ENCODE data around the gene PAM16. TPM values are rescaled to one million over a fixed set of nuclear protein-coding genes. Genes with fewer than 3 reads are reported as not detected.
"Not testable (repeated sequence)": the region's sequence is repeated elsewhere in the genome, so short reads cannot be mapped to it uniquely, and the experiment has no call there.

Gene PAM16
- 58.1 and 62.8 TPM in 2 replicates for total RNA-seq

DNA sequence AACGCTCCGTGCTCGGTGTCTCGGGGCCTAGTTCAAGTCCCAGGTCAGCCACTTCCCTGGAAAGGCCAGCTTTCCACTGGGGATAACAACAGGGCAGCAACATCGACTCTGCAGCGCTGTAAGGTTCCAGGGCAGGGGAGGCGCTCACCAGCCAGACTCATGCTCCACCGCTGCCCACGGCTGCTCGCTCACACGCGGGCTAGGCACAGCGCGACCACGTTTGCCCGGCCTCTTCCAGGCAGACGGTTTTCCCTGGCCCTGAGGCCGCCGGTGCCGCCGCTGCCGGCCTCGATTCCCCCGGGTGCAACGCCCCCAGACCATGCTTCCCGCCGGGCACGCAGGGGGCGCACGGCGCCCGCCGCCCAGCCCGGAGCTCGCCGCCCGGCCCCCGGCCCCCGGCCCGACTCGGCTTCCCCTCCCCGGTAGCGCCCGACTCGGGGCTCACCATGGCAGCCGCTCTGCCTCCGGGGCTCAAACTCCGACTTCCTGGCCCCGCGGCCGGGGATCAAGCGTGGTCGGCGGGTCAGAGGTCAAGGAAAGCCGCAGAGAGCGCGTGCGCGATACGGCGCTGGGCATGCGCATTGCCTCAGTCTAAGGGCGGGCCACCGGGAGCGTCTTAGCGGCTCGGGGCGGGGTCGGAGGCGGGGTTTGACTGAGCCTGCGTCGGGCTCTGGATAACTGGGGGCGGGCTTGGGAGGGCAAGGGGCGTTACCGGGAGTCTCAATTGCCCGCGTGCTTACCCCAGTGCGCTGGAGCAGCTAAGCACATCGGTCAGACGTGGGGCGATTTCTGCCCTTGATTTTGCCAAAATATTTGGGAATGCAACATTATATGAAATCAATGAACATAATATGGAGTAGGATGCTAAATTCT lies at the start of gene PAM16:
Gene PAM16, minus strand, starts transcription at position 535 of the 873 bp plus-strand sequence. Its CDS starts 87 bp downstream, at position 448.
- TF ChIP-seq, protein P1, sequence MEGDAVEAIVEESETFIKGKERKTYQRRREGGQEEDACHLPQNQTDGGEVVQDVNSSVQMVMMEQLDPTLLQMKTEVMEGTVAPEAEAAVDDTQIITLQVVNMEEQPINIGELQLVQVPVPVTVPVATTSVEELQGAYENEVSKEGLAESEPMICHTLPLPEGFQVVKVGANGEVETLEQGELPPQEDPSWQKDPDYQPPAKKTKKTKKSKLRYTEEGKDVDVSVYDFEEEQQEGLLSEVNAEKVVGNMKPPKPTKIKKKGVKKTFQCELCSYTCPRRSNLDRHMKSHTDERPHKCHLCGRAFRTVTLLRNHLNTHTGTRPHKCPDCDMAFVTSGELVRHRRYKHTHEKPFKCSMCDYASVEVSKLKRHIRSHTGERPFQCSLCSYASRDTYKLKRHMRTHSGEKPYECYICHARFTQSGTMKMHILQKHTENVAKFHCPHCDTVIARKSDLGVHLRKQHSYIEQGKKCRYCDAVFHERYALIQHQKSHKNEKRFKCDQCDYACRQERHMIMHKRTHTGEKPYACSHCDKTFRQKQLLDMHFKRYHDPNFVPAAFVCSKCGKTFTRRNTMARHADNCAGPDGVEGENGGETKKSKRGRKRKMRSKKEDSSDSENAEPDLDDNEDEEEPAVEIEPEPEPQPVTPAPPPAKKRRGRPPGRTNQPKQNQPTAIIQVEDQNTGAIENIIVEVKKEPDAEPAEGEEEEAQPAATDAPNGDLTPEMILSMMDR (IDR thresholded peaks at IDR 0.05; ENCODE audit: insufficient read depth, low read length, poor library complexity, severe bottlenecking), result no peak
- peak within 1 kb of the TSS; percentile 84 for H3K4me3 ChIP-seq (ENCODE audit: low read depth, low read length)
- no peaks in the 10 kb centered on the region for H3K36me3 ChIP-seq (ENCODE audit: control insufficient read depth, insufficient read depth, low read length)
- no peaks in the 10 kb centered on the region for H3K27me3 ChIP-seq (ENCODE audit: control insufficient read depth, insufficient read depth, low read length)
- peak; percentile 67 for DNase-seq (ENCODE audit: low read depth)

DNA sequence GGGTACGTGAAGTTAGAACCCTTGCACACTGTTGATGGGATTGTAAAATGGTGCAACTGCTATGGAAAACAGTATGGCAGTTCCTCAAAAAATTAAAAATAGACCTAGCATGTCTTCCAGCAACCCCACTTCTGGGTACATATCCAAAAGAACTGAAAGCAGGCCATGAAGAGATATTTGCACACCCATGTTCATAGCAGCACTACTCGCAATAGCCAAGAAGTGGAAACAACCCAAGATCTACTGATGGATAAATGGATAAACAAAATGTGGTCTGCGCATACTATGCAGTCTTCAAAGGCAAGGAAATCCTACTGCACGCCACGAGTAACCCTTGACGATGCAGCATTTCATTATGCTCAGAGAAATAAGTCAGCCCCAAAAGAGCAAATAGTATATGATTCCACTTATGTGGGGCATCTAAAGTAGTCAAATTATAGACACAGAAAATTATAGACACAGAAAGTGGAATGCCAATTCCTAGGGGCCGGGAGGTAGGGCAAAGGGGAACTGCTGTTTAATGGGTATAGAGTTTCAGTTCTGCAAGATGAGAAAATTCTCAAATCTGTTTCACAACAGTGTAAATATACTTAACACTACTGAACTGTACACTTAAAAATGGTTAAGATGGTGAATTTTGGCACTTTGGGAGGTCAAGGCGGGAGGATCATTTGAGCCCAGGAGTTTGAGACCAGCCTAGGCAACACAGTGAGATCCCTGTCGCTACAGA lies 48.0 kb upstream of the PAM16 start:
- H3K36me3 ChIP-seq (ENCODE audit: control insufficient read depth, insufficient read depth, low read length), result no peaks in the 10 kb centered on the region
- TF ChIP-seq, protein P1 (IDR thresholded peaks at IDR 0.05; ENCODE audit: insufficient read depth, low read length, poor library complexity, severe bottlenecking), result no peak
- no peak for DNase-seq (ENCODE audit: low read depth)
- no peak overlapping the region for H3K4me3 ChIP-seq (ENCODE audit: low read depth, low read length)
- no peaks in the 10 kb centered on the region for H3K27me3 ChIP-seq (ENCODE audit: control insufficient read depth, insufficient read depth, low read length)

GRCh38 chr16:4395055-4395726 lies 44.1 kb upstream of the PAM16 start:
- TF ChIP-seq, protein P1 (IDR thresholded peaks at IDR 0.05; ENCODE audit: insufficient read depth, low read length, poor library complexity, severe bottlenecking), result no peak
- H3K4me3 ChIP-seq (ENCODE audit: low read depth, low read length), result no peak overlapping the region
- no peaks in the 10 kb centered on the region for H3K36me3 ChIP-seq (ENCODE audit: control insufficient read depth, insufficient read depth, low read length)
- H3K27me3 ChIP-seq (ENCODE audit: control insufficient read depth, insufficient read depth, low read length), result no peaks in the 10 kb centered on the region
- no peak for DNase-seq (ENCODE audit: low read depth)

DNA sequence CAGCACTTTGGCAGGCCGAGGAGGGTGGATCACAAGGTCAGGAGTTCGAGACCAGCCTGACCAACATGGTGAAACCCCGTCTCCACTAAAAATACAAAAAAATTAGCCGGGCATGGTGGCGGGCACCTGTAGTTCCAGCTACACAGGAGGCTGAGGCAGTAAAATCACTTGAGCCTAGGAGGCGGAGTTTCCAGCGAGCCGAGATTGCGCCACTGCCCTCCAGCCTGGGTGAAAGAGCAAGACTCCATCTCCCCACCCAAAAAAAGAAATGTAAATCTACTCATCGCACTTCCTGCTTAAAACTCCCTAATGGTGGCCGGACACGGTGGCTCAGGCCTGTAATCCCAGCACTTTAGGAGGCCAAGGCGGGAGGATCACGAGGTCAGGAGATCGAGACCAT lies 42.7 kb upstream of the PAM16 start:
- H3K36me3 ChIP-seq (ENCODE audit: control insufficient read depth, insufficient read depth, low read length); H3K27me3 ChIP-seq (ENCODE audit: control insufficient read depth, insufficient read depth, low read length); H3K4me3 ChIP-seq (ENCODE audit: low read depth, low read length); DNase-seq (ENCODE audit: low read depth): not testable (repeated sequence)

DNA sequence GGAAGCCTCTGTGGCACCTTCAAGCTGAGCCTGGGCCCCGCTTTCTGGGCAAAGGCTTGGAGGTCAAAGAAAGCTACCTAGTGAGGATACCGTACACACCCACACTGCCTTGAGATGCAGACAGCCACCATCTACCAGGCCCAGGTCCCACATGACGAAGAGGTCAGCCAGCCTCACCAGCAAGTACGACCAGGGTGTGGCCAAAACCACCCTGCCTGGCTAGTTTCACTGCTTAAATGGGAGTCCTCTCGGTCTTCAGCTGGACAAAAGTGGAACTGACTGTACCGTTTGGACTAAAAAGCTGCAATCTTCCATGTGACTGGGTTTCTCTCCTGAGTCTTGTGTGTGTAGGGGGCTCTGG lies 42.1 kb upstream of the PAM16 start:
- Histone ChIP-seq H3K27me3 (ENCODE audit: control insufficient read depth, insufficient read depth, low read length) (no peaks in the 10 kb centered on the region), H3K4me3 (ENCODE audit: low read depth, low read length) (no peak overlapping the region), H3K36me3 (ENCODE audit: control insufficient read depth, insufficient read depth, low read length) (no peaks in the 10 kb centered on the region)
- TF ChIP-seq, protein P1 (IDR thresholded peaks at IDR 0.05; ENCODE audit: insufficient read depth, low read length, poor library complexity, severe bottlenecking), result no peak
- DNase-seq (ENCODE audit: low read depth), result no peak

All from kidney epithelial cell (primary cell).